ENCODE results near the gene REEP5. TPM values are rescaled to one million over a fixed set of nuclear protein-coding genes. Genes with fewer than 3 reads are reported as not detected.

Gene REEP5
- polyA plus RNA-seq, 1 of the 3 experiments (the other 2 are of a cell fraction) = 124 TPM

GRCh38 chr5:112923988-112924387 is 2.0 kb upstream of the REEP5 start:
- Histone ChIP-seq H3F3A (replicated peaks; ENCODE audit: insufficient read depth) (peaks cover 3% of the 10 kb centered on the region), H3K27ac (ENCODE audit: low read depth in 2 of 2, low read length in 1 of 2) (no peak overlapping the region), H3K36me3 (replicated peaks in 1 of 2; ENCODE audit: control insufficient read depth in 1 of 2, insufficient read depth in 2 of 2, low read length in 1 of 2) (peaks cover 4 to 16% of the 10 kb centered on the region in 2 experiments), H3K4me3 (ENCODE audit: low read depth in 2 of 2, low read length in 1 of 2) (no peak overlapping the region), H3K9me3 (no peaks in the 10 kb centered on the region), H3K9ac (no peak overlapping the region), H3K4me1 (ENCODE audit: control insufficient read depth in 1 of 2, insufficient read depth in 2 of 2, low read depth in 1 of 2, low read length in 1 of 2) (peaks cover 6 to 10% of the 10 kb centered on the region in 2 experiments; a peak in 2 of 4 replicates), H4K20me1 (ENCODE audit: insufficient read depth) (peaks cover 4% of the 10 kb centered on the region), H3K27me3 (ENCODE audit: insufficient read depth) (no peaks in the 10 kb centered on the region), H3K79me2 (ENCODE audit: insufficient read depth) (peaks cover 24% of the 10 kb centered on the region), H3K9me2 (no peaks in the 10 kb centered on the region), H3K4me2 (no peak overlapping the region), H2AFZ (ENCODE audit: low read depth) (no peak overlapping the region)
- no peak for TF ChIP-seq EP300 (IDR thresholded peaks at IDR 0.05; ENCODE audit: borderline replicate concordance in 1 of 2, low read depth in 1 of 2, low read length in 1 of 2)
- TF ChIP-seq MXI1 (IDR thresholded peaks at IDR 0.05; ENCODE audit: low read depth, low read length) = no peak
- TF ChIP-seq ELF1 (IDR thresholded peaks at IDR 0.05) = no peak
- TF ChIP-seq RAD21 (IDR thresholded peaks at IDR 0.05; ENCODE audit: low read length) = no peak
- no peak for TF ChIP-seq EZH2phosphoT487 (IDR thresholded peaks at IDR 0.05; ENCODE audit: borderline replicate concordance, low read depth)
- TF ChIP-seq USF1 (IDR thresholded peaks at IDR 0.05; ENCODE audit: borderline replicate concordance, low read depth) = no peak
- no peak for TF ChIP-seq USF2 (IDR thresholded peaks at IDR 0.05; ENCODE audit: borderline replicate concordance, low read depth, low read length)
- no peak for TF ChIP-seq GABPA (IDR thresholded peaks at IDR 0.05; ENCODE audit: low read depth)
- no peak for TF ChIP-seq MEF2A (IDR thresholded peaks at IDR 0.05; ENCODE audit: borderline replicate concordance, low read depth)
- no peak for TF ChIP-seq FOXM1 (IDR thresholded peaks at IDR 0.05; ENCODE audit: low read depth)
- no peak for TF ChIP-seq NFIC (IDR thresholded peaks at IDR 0.05; ENCODE audit: borderline replicate concordance)
- no peak for TF ChIP-seq MAX (IDR thresholded peaks at IDR 0.05; ENCODE audit: low read depth)
- TF ChIP-seq FOSL2 (IDR thresholded peaks at IDR 0.05; ENCODE audit: borderline replicate concordance, low read depth) = no peak
- TF ChIP-seq, protein P1, sequence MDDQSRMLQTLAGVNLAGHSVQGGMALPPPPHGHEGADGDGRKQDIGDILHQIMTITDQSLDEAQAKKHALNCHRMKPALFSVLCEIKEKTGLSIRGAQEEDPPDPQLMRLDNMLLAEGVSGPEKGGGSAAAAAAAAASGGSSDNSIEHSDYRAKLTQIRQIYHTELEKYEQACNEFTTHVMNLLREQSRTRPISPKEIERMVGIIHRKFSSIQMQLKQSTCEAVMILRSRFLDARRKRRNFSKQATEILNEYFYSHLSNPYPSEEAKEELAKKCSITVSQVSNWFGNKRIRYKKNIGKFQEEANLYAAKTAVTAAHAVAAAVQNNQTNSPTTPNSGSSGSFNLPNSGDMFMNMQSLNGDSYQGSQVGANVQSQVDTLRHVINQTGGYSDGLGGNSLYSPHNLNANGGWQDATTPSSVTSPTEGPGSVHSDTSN (IDR thresholded peaks at IDR 0.05) = no peak
- no peak for TF ChIP-seq SIN3A (IDR thresholded peaks at IDR 0.05; ENCODE audit: borderline replicate concordance, low read depth, low read length)
- no peak for TF ChIP-seq ZBTB33 (IDR thresholded peaks at IDR 0.05; ENCODE audit: borderline replicate concordance, low read depth)
- no peak for TF ChIP-seq NRF1 (IDR thresholded peaks at IDR 0.05; ENCODE audit: low read depth, low read length)
- DNase-seq = no peak
- 84% methylated on average over 6 of the region's 6 CpGs for WGBS (ENCODE audit: low lambda C conversion rate)
- ChIA-PET POLR2A (interaction anchor here (1.4 kb wide), 1 partner anchor 52 kb away, joined by 4 read pairs; the partner anchor contains the start of gene DCP2), CTCF (interaction anchor here (1.2 to 2.9 kb wide), 4 partner anchors 19 to 52 kb away, joined by 3 to 17 read pairs (median 4); partner anchors contain the start of gene DCP2)

Data from SK-N-SH (cell line).